LNCaP clone FGC (cell line): ENCODE results near the gene C11orf87.

ENCODE experiments used
- DNase-seq: peaks from one replicate; pipeline ENCODE4 v3.0.0-alpha.2; 2011; ENCODE audit warnings: low read depth
- H3K4me3 ChIP-seq: 2 replicates; pipeline ENCODE4 v1.5.1; 2011; ENCODE audit warnings: mild to moderate bottlenecking, low read depth, low read length, control low read depth
- TF ChIP-seq, protein P1 (sequence below): IDR thresholded peaks from 2 replicates; pipeline ENCODE4 v1.5.1; 2012; ENCODE audit warnings: mild to moderate bottlenecking; ENCODE audit not compliant: control insufficient read depth, insufficient read depth; ENCODE audit errors: extremely low read depth

The C11orf87 gene

DNA sequence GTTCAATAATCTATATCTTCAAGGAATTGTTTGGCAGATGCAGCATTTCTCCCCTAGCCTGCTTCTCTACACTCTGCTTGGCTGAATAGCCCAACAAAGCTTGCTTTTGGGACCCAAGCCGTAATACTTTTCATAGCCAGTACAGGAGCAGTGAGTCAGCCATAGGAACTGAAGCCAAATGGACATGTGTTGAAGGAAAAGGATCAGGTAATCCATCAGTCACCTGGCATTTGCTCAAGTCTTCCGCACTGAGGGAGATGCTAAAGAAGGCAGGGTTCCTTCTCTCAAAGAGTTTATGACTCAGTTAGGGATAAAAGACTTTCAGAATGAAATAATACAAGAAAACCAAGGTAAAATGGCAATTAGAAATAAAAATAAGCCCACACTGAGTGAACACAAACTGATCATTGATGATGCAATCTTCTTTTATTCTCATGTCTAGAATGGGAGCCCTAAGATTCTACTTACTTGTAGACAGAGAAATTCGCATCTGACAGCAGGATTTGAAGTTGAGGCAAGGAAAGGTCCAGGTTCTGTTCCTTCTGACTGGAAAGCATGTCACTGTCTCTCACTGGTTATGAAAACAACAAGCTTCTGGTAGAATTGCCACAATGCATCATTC, 13.2 kb downstream of the C11orf87 start:
- no peak for DNase-seq
- TF ChIP-seq, protein P1, sequence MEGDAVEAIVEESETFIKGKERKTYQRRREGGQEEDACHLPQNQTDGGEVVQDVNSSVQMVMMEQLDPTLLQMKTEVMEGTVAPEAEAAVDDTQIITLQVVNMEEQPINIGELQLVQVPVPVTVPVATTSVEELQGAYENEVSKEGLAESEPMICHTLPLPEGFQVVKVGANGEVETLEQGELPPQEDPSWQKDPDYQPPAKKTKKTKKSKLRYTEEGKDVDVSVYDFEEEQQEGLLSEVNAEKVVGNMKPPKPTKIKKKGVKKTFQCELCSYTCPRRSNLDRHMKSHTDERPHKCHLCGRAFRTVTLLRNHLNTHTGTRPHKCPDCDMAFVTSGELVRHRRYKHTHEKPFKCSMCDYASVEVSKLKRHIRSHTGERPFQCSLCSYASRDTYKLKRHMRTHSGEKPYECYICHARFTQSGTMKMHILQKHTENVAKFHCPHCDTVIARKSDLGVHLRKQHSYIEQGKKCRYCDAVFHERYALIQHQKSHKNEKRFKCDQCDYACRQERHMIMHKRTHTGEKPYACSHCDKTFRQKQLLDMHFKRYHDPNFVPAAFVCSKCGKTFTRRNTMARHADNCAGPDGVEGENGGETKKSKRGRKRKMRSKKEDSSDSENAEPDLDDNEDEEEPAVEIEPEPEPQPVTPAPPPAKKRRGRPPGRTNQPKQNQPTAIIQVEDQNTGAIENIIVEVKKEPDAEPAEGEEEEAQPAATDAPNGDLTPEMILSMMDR = no peak
- no peak overlapping the region for H3K4me3 ChIP-seq

DNA sequence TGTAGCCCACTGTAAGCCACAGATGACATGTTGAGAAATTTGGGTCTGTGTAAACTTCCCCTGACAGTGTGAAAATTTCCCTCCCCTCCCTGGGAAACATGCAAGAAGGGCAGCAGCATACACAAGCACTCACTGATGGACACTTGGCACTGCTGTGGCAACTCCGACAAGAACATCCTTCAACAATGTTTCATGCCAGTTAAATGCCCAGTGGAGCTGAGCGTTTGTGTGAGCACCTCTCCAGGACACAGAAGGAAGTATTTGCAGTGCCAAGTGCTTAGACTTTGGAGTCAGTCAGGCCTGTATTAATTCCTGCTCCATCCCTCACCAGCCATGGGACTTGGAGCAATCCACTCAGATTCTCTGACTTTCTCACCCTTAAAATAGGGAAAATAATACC, 17.7 kb downstream of the C11orf87 start:
- TF ChIP-seq, protein P1 = no peak
- DNase-seq = no peak
- H3K4me3 ChIP-seq = no peak overlapping the region

DNA sequence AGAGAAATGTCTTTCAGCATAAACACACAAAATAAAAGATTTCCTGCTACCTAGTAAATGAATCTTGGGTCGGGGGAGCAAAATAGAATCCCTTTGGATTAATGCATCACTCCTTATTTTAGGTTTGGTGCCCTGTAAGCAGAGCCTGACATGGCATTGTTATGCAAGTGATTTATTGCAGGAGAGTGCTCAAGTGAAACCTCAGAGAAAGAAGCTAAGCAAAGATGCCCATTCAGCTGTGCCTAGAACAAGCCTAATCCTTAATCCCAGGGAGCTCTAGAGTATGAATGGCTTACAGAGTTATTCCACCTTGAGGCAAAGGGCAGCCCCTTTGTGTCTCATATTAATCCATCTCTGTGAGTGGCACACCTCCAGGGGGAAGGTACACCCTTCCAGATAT, 21.1 kb downstream of the C11orf87 start:
- TF ChIP-seq, protein P1 = no peak
- H3K4me3 ChIP-seq = no peak overlapping the region
- no peak for DNase-seq

DNA sequence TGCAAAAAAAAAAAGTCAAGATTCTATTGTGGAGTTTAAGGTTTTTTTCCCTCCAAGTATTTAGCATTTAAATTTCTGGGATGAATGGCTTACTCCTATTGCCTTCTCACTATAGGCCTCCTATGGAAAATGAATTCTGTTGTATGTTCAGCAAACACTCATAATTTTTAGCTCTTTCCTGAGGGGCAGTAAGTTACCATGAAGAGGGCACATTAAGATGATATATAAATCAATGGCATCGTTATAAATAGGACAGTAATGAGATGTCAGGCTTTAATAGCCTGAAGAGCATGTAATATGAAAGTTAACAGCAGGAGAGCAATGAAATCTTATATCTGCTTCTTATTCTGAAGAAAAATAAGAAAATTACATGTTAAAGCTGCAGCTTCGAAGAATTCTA, 32.9 kb downstream of the C11orf87 start:
- TF ChIP-seq, protein P1 = no peak
- H3K4me3 ChIP-seq = no peak overlapping the region
- no peak for DNase-seq
